Activated CD8-positive, alpha-beta T cell treated with anti-CD3 and anti-CD28 coated beads for 36 hours (primary cell): Measurements from ENCODE around the gene PAWR. TPM values are rescaled to one million over a fixed set of nuclear protein-coding genes. Genes with fewer than 3 reads are reported as not detected.

ENCODE experiments used
- ATAC-seq: fragments of 200-7000 bp; cut with Tn5 transposase; one replicate; pipeline ENCODE4 v1.10.0; 2021; ENCODE audit warnings: mild to moderate bottlenecking, moderate library complexity
- CTCF ChIA-PET: fragments of 350-600 bp; sonication (Branson Sonifier 250); formaldehyde crosslinking; loops from one replicate; lab custom pipeline; 2021; ENCODE audit warnings: antibody characterized with exemption; lab: Charles Lee
- POLR2A ChIA-PET: fragments of 350-600 bp; sonication (Branson Sonifier 250); formaldehyde crosslinking; loops from one replicate; lab custom pipeline; 2021; ENCODE audit warnings: antibody characterized with exemption; lab: Charles Lee
- DNase-seq: peaks from one replicate; pipeline ENCODE4 v3.0.0-alpha.2; 2020
- H3K27ac Mint-ChIP-seq: one replicate; pipeline ENCODE4 v1.8.0; 2021; ENCODE audit warnings: mild to moderate bottlenecking, mixed read lengths
- H3K27me3 Mint-ChIP-seq: one replicate; pipeline ENCODE4 v1.8.0; 2021; ENCODE audit warnings: mixed read lengths
- H3K36me3 Mint-ChIP-seq: one replicate; pipeline ENCODE4 v1.8.0; 2021; ENCODE audit warnings: low read depth, mixed read lengths
- H3K4me1 Mint-ChIP-seq: one replicate; pipeline ENCODE4 v1.8.0; 2021; ENCODE audit warnings: low read depth, mixed read lengths
- H3K4me3 Mint-ChIP-seq: one replicate; pipeline ENCODE4 v1.8.0; 2021; ENCODE audit warnings: mild to moderate bottlenecking, moderate library complexity, mixed read lengths
- H3K9me3 Mint-ChIP-seq: one replicate; pipeline ENCODE4 v1.8.0; 2021; ENCODE audit warnings: mixed read lengths
- CTCF ChIP-seq: fragments of 200-600 bp; IDR thresholded peaks from one replicate; pipeline ENCODE4 v1.8.0; 2022; ENCODE audit warnings: antibody characterized with exemption, mild to moderate bottlenecking
- intact Hi-C: fragments of 100-400 bp; cut with micrococcal nuclease; formaldehyde crosslinking; loops from one replicate; pipeline ENCODE4 v1.10.0; 2022
- total RNA-seq, 2 experiments: library from RNA; stranded (reverse); gene quantifications; one replicate each; pipeline ENCODE4 v1.2.3, GENCODE V29; 2021

The PAWR gene
- 1 to 10 TPM; 5.5 to 5.8 TPM for total RNA-seq

- ChIA-PET POLR2A (no interaction called here), CTCF (no interaction called here)
- no peak for TF ChIP-seq CTCF
- intact Hi-C loops, result no loop called here
- no peak within 1 kb of the TSS for H3K27ac Mint-ChIP-seq
- peak; percentile 41 for DNase-seq
- H3K27me3 Mint-ChIP-seq, result peaks cover 46% of the 10 kb centered on the region
- H3K9me3 Mint-ChIP-seq, result no peaks in the 10 kb centered on the region
- H3K4me3 Mint-ChIP-seq, result peak within 1 kb of the TSS; percentile 72
- ATAC-seq, result peak; percentile 66
- peaks cover 8% of the 10 kb centered on the region for H3K4me1 Mint-ChIP-seq
- no peaks in the 10 kb centered on the region for H3K36me3 Mint-ChIP-seq
These were observed at the start of gene PAWR for GRCh38 chr12:79690638-79691510. Gene PAWR, minus strand, starts transcription at chr12:79690964. Its CDS starts 720 bp downstream, at chr12:79690244.

GRCh38 chr12:79737875-79738718 lies 47.3 kb upstream of the PAWR start:
- H3K4me1 Mint-ChIP-seq, result no peaks in the 10 kb centered on the region
- no peak overlapping the region for H3K4me3 Mint-ChIP-seq
- no peaks in the 10 kb centered on the region for H3K36me3 Mint-ChIP-seq
- H3K9me3 Mint-ChIP-seq, result no peaks in the 10 kb centered on the region
- ChIA-PET POLR2A (no interaction called here), CTCF (interaction anchor here (0.9 to 1.9 kb wide), 6 partner anchors 13 to 361 kb away, joined by 3 to 6 read pairs (median 3); partner anchors contain the start of gene OTOGL)
- TF ChIP-seq CTCF, result peak; percentile 71
- intact Hi-C loops, result loop anchor here (5.0 kb wide), 1 partner anchor 191 kb away; no protein-coding TSS in a partner anchor
- H3K27me3 Mint-ChIP-seq, result peaks cover 8% of the 10 kb centered on the region
- H3K27ac Mint-ChIP-seq, result no peak overlapping the region
- DNase-seq, result peak; percentile 56
- ATAC-seq, result peak; percentile 34

GRCh38 chr12:79732638-79733037 lies 41.9 kb upstream of the PAWR start:
- Mint-ChIP-seq H3K4me3 (no peak overlapping the region), H3K9me3 (no peaks in the 10 kb centered on the region), H3K36me3 (no peaks in the 10 kb centered on the region), H3K27ac (no peak overlapping the region), H3K4me1 (no peaks in the 10 kb centered on the region), H3K27me3 (peaks cover 9% of the 10 kb centered on the region)
- POLR2A ChIA-PET, result no interaction called here
- no peak for ATAC-seq
- intact Hi-C loops, result no loop called here
- no peak for TF ChIP-seq CTCF
- no peak for DNase-seq
- CTCF ChIA-PET, result no interaction called here

GRCh38 chr12:79725987-79726386 lies 35.2 kb upstream of the PAWR start:
- H3K4me3 Mint-ChIP-seq, result no peak overlapping the region
- DNase-seq (no peak), ATAC-seq (no peak)
- H3K4me1 Mint-ChIP-seq, result no peaks in the 10 kb centered on the region
- no peak overlapping the region for H3K27ac Mint-ChIP-seq
- POLR2A ChIA-PET, result no interaction called here
- TF ChIP-seq CTCF, result no peak
- intact Hi-C loops, result no loop called here
- no peaks in the 10 kb centered on the region for H3K9me3 Mint-ChIP-seq
- peaks cover 16% of the 10 kb centered on the region for H3K27me3 Mint-ChIP-seq
- no peaks in the 10 kb centered on the region for H3K36me3 Mint-ChIP-seq
- CTCF ChIA-PET, result interaction anchor here (1.2 kb wide), 1 partner anchor 179 kb away, joined by 3 read pairs; no protein-coding TSS in a partner anchor
